ENCODE data around the gene ICA1. TPM values are rescaled to one million over a fixed set of nuclear protein-coding genes. Genes with fewer than 3 reads are reported as not detected.

ICA1 gene
- total and polyA plus RNA-seq, 4 donors = 1.4 to 22.7 (median 8.1) TPM

DNA sequence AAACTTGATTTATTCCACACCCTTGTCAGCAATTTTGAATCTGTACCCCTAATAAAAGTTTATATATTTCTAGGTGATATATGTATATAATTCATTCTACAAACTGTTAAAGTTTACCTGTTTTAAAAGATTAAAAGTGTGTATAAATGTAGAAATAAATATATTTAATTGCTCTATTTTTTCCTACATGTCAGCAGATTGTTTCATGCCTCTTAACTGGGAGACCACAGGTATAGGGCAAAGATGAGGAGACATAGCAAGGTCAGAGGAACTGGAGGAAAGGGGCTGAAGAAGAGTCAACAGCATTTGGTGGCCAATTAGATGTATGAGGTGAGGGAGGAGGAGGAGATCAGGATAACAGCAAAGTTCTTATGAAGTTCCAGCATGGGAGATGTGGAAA, 183.5 kb downstream of the ICA1 start:
- TF ChIP-seq HNF4G (IDR thresholded peaks at IDR 0.05) (no peak), JUND (IDR thresholded peaks at IDR 0.05) (no peak), FOXA1 (IDR thresholded peaks at IDR 0.05) (no peak), SP1 (IDR thresholded peaks at IDR 0.05) (no peak), MAX (IDR thresholded peaks at IDR 0.05) (no peak), NR2F2 (IDR thresholded peaks at IDR 0.05) (no peak), RAD21 (IDR thresholded peaks at IDR 0.05) (no peak), YY1 (IDR thresholded peaks at IDR 0.05) (no peak), TAF1 (conservative IDR thresholded peaks at IDR 0.05) (no peak), HNF4A (conservative IDR thresholded peaks at IDR 0.05) (no peak), RXRA (IDR thresholded peaks at IDR 0.05) (no peak), ATF3 (IDR thresholded peaks at IDR 0.05) (no peak)
- no peaks in the 10 kb centered on the region for H3K4me1 ChIP-seq (ENCODE audit: control insufficient read depth in 4 of 4, insufficient read depth in 4 of 4, low read length in 3 of 4)
- no peaks in the 10 kb centered on the region for H3K9me3 ChIP-seq (ENCODE audit: control insufficient read depth in 4 of 4, low read length in 3 of 4)
- no peak overlapping the region for H3K27ac ChIP-seq (ENCODE audit: low read depth in 1 of 2, low read length in 2 of 2)
- no peaks in the 10 kb centered on the region for H3K27me3 ChIP-seq (ENCODE audit: control insufficient read depth in 4 of 4, insufficient read depth in 4 of 4, low read length in 3 of 4)
- H3K4me3 ChIP-seq (ENCODE audit: low read depth in 1 of 3, low read length in 3 of 3) = no peak overlapping the region
- no peak for DNase-seq (ENCODE audit: low spot score)
- H3K36me3 ChIP-seq (ENCODE audit: control insufficient read depth in 4 of 4, insufficient read depth in 3 of 4, low read depth in 1 of 4, low read length in 3 of 4) = no peaks in the 10 kb centered on the region
- no peak overlapping the region for H3K9ac ChIP-seq (ENCODE audit: low read depth in 1 of 2, low read length in 2 of 2)

DNA sequence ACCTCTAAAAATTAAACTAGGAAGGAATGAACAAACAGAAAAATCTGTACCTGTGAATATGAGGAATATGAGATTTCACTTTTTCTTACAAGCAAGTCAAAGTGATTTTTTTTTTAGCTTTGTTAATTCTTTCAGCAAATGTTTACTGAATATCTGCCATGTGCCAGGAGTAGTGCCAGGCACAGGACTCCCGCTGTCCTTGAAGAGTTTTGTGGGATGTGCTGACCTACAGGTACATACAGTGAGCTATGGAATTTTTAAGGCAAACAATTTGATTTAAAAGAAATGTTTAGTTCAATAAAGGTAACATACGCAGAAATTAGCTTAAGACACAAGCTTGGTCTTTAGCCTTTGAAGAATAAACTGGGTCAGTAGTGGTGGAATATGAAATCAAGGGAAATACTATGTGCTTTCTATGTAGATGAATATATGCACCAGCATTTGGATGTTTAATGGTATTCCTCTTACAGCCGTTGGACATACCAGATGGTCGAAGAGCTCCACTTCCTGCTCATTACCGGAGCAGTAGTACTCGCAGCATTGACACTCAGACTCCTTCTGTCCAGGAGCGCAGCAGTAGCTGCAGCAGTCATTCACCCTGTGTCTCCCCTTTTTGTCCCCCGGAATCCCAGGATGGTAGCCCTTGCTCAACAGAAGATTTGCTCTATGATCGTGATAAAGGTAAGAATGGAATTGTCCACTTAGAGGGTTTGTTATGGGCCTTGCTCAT, 191.4 kb downstream of the ICA1 start:
- no peak for DNase-seq (ENCODE audit: low spot score)
- TF ChIP-seq ZBTB33 (IDR thresholded peaks at IDR 0.05) (no peak), ATF3 (IDR thresholded peaks at IDR 0.05) (no peak), REST (IDR thresholded peaks at IDR 0.05) (no peak), YY1 (IDR thresholded peaks at IDR 0.05) (no peak), SP1 (IDR thresholded peaks at IDR 0.05) (no peak), HNF4A (conservative IDR thresholded peaks at IDR 0.05) (no peak), GABPA (IDR thresholded peaks at IDR 0.05 in 1 of 2, conservative IDR thresholded peaks at IDR 0.05 in 1 of 2) (no peak), TAF1 (conservative IDR thresholded peaks at IDR 0.05) (no peak), FOXA2 (IDR thresholded peaks at IDR 0.05) (no peak), CTCF (IDR thresholded peaks at IDR 0.05; ENCODE audit: low read depth, low read length, missing input control) (no peak), HNF4G (IDR thresholded peaks at IDR 0.05) (no peak), RAD21 (IDR thresholded peaks at IDR 0.05) (no peak), NR2F2 (IDR thresholded peaks at IDR 0.05) (no peak), MAX (IDR thresholded peaks at IDR 0.05) (no peak), FOXA1 (IDR thresholded peaks at IDR 0.05) (no peak), RXRA (IDR thresholded peaks at IDR 0.05) (no peak), EGR1 (IDR thresholded peaks at IDR 0.05; ENCODE audit: low read depth in 2 of 2) (no peak), JUND (IDR thresholded peaks at IDR 0.05) (no peak)
- H3K27ac ChIP-seq (ENCODE audit: low read depth in 1 of 2, low read length in 2 of 2) = no peak overlapping the region
- H3K9me3 ChIP-seq (ENCODE audit: control insufficient read depth in 4 of 4, low read length in 3 of 4) = no peaks in the 10 kb centered on the region
- no peak overlapping the region for H3K9ac ChIP-seq (ENCODE audit: low read depth in 1 of 2, low read length in 2 of 2)
- 96% methylated on average over 9 of the region's 9 CpGs for WGBS
- peaks cover 0 to 2% (median 0%) of the 10 kb centered on the region in 4 donors for H3K4me1 ChIP-seq (ENCODE audit: control insufficient read depth in 4 of 4, insufficient read depth in 4 of 4, low read length in 3 of 4)
- H3K36me3 ChIP-seq (ENCODE audit: control insufficient read depth in 4 of 4, insufficient read depth in 3 of 4, low read depth in 1 of 4, low read length in 3 of 4) = peaks cover 0 to 5% (median 1%) of the 10 kb centered on the region in 4 donors
- H3K27me3 ChIP-seq (ENCODE audit: control insufficient read depth in 4 of 4, insufficient read depth in 4 of 4, low read length in 3 of 4) = no peaks in the 10 kb centered on the region
- H3K4me3 ChIP-seq (ENCODE audit: low read depth in 1 of 3, low read length in 3 of 3) = no peak overlapping the region
